GM12878 (cell line): ENCODE data around the gene TVP23C. TPM values are rescaled to one million over a fixed set of nuclear protein-coding genes. Genes with fewer than 3 reads are reported as not detected.
"Not testable (repeated sequence)": the region's sequence is repeated elsewhere in the genome, so short reads cannot be mapped to it uniquely, and the experiment has no call there.

Source experiments
- ATAC-seq: fragments of 200-7000 bp; cut with Tn5 transposase; 3 replicates; pipeline ENCODE4 v1.9.1; 2020; ENCODE audit warnings: mild to moderate bottlenecking, moderate library complexity
- BruUV-seq: library from RNA; stranded (reverse); fragments of 400-500 nt; replicated peaks from 2 replicates; lab custom pipeline; 2021; lab: Mats Ljungman, UMichigan
- CTCF ChIA-PET: fragments of 300-600 bp; sonication (Branson Sonifier 250); formaldehyde crosslinking; extraction: SDS; loops from one replicate; lab custom pipeline; 2021; ENCODE audit warnings: inconsistent platforms; lab: Yijun Ruan, JAX
- POLR2A ChIA-PET: fragments of 350-600 bp; formaldehyde crosslinking; extraction: SDS; loops from one replicate; lab custom pipeline; 2021; ENCODE audit warnings: inconsistent platforms; lab: Charles Lee
- RAD21 ChIA-PET: fragments of 300-600 bp; sonication (Branson Sonifier 250); formaldehyde crosslinking; loops from one replicate; lab custom pipeline; 2023; ENCODE audit warnings: antibody characterized with exemption; ENCODE audit not compliant: unreplicated experiment; lab: Charles Lee
- SMC1A ChIA-PET: fragments of 300-600 bp; sonication (Branson Sonifier 250); formaldehyde crosslinking; loops from one replicate; lab custom pipeline; 2023; ENCODE audit not compliant: unreplicated experiment, uncharacterized antibody; lab: Charles Lee
- DNase-seq: peaks from one replicate; pipeline ENCODE4 v3.0.0-alpha.2; 2011; ENCODE audit warnings: low read depth, low spot score
- FAIRE-seq: peaks from 3 replicates; lab custom pipeline; 2011; peaks lifted over from hg19 to GRCh38; lab: Jason Lieb, UNC
- H2AFZ ChIP-seq: 2 replicates; pipeline ENCODE4 v1.6.0; 2011; ENCODE audit warnings: low read depth, low read length, control low read depth; ENCODE audit not compliant: control insufficient read depth
- H3K27ac ChIP-seq: 2 replicates; pipeline ENCODE4 v1.5.1; 2011; ENCODE audit warnings: control low read depth; ENCODE audit not compliant: control insufficient read depth, insufficient read depth
- H3K27me3 ChIP-seq, 2 experiments: replicated peaks in 1 of 2; 2 replicates each; pipeline versions ENCODE4 v1.6.0 to v1.6.1; 2011; ENCODE audit warnings: low read length in 1 of 2; ENCODE audit not compliant: control insufficient read depth in 2 of 2, insufficient read depth in 2 of 2
- H3K36me3 ChIP-seq, 2 experiments: 2 replicates each; pipeline ENCODE4 v1.5.1; 2011; ENCODE audit warnings: low read length in 1 of 2; ENCODE audit not compliant: control insufficient read depth in 2 of 2, insufficient read depth in 2 of 2
- H3K4me1 ChIP-seq: 2 replicates; pipeline ENCODE4 v1.6.1; 2011; ENCODE audit warnings: mild to moderate bottlenecking, low read length, moderate library complexity, mixed read lengths; ENCODE audit not compliant: control insufficient read depth, insufficient read depth
- H3K4me2 ChIP-seq: 2 replicates; pipeline ENCODE4 v1.6.0; 2011; ENCODE audit warnings: control low read depth; ENCODE audit not compliant: control insufficient read depth, insufficient read depth
- H3K4me3 ChIP-seq: fragments of 200-600 bp; sonication (generic); 2 replicates; pipeline ENCODE4 v1.5.1; 2016
- H3K79me2 ChIP-seq: 2 replicates; pipeline ENCODE4 v1.6.0; 2011; ENCODE audit warnings: low read length; ENCODE audit not compliant: control insufficient read depth, insufficient read depth
- H3K9ac ChIP-seq: 2 replicates; pipeline ENCODE4 v1.8.0; 2011; ENCODE audit warnings: low read length, control low read depth, mixed read lengths; ENCODE audit not compliant: control insufficient read depth, insufficient read depth
- H3K9me3 ChIP-seq: replicated peaks from 3 replicates; pipeline ENCODE4 v1.5.1; 2011; ENCODE audit warnings: mild to moderate bottlenecking, low read length; ENCODE audit not compliant: control insufficient read depth, insufficient read depth
- H4K20me1 ChIP-seq: 2 replicates; pipeline ENCODE4 v1.6.0; 2011; ENCODE audit not compliant: control insufficient read depth, insufficient read depth
- WGBS: methylation state at CpG from one replicate; pipeline ENCODE4 v1.1.6; 2016; ENCODE audit warnings: low lambda C conversion rate; ENCODE audit not compliant: insufficient replicate concordance, insufficient coverage; ENCODE audit errors: missing lambda C conversion rate; 5-methylcytosine and 5-hydroxymethylcytosine counted together
- in situ Hi-C: fragments of 300-500 bp; cut with MboI; formaldehyde crosslinking; loops from 9 replicates; pipeline ENCODE4 v1.14.3; 2018; ENCODE audit warnings: mixed read lengths
- intact Hi-C: fragments of 100-400 bp; cut with micrococcal nuclease; formaldehyde crosslinking; loops from one replicate; pipeline ENCODE4 v1.14.2; 2022; ENCODE audit not compliant: unreplicated experiment
- polyA plus RNA-seq, 11 experiments: library from polyadenylated mRNA; depleted of rRNA in 4 of 11; unstranded in 6 of 11; stranded (reverse) in 5 of 11; fragments of >200 nt; fragmentation: Nextera tagmentation in 4 of 11; fragmentation: Illumina TruSeq in 1 of 11; extraction: Ambion mirVana in 4 of 11; extraction: Trizol in 1 of 11; gene quantifications; 1 replicate in 1 of 11; 2 replicates in 10 of 11; pipeline versions ENCODE4 v1.2.1 to v1.2.3, GENCODE V29; 2011 to 2016; ENCODE audit warnings: inconsistent platforms in 2 of 11, missing spikeins in 2 of 11, low read depth in 1 of 11
- total RNA-seq, 4 experiments: library from RNA; depleted of rRNA in 3 of 4; stranded (reverse); fragments of >200 nt in 3 of 4; fragmentation: Illumina TruSeq in 1 of 4; extraction: Trizol in 1 of 4; gene quantifications; 2 replicates each; pipeline versions ENCODE4 v1.2.1 to v1.2.3, GENCODE V29; 2013 to 2021

The TVP23C gene
- total and polyA plus RNA-seq, 10 of the 15 experiments (the other 5 are each of a cell fraction or from before 2014, with no cell fraction given): 0.42 to 5.0 (median 2.7) TPM

DNA sequence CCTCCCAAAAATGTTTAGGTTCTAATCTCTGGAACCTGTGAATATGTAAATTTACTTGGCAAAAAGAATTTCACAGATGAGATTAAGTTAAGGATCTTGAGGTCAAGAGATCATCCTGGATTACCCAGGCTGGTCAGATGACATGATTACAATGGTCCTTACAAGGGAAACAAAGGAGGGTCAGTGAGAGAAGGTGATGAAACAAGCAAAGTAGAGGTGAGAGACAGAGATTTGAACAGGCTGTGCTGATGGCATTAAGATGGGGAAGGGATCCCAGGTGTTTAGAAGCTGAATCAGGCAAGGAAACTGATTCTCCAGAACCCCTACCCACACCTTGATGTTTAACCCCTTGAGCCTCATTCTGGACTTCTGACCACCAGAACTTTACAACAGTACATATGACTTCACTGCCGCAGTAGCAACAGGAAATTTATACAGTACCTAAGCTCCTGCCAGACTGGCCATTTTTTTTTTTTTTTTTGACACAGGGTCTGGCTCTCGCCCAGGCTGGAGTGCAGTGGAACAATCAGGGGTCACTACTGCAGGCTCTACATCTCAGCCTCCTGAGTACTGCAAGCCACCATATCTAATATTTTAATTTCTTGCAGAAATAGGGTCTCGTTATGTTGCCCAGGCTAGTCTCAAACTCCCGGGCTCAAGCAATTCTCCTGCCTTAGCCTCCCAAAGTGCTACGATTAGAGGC lies 4.7 kb downstream of the TVP23C start:
- ATAC-seq, H3K9ac ChIP-seq, H3K9me3 ChIP-seq, H3K36me3 ChIP-seq, intact Hi-C loops, BruUV-seq, H3K27ac ChIP-seq, H3K4me1 ChIP-seq, H3K4me3 ChIP-seq, CTCF ChIA-PET, H2AFZ ChIP-seq, SMC1A ChIA-PET, H3K4me2 ChIP-seq, H3K27me3 ChIP-seq, DNase-seq, FAIRE-seq, H4K20me1 ChIP-seq, RAD21 ChIA-PET, H3K79me2 ChIP-seq, POLR2A ChIA-PET: not testable (repeated sequence)
- in situ Hi-C loops: loop anchor here (25.0 kb wide), 1 partner anchor 429 kb away; the partner anchor contains the start of genes TTC19 and ZSWIM7
- WGBS: 90% methylated on average over 2 of the region's 5 CpGs

DNA sequence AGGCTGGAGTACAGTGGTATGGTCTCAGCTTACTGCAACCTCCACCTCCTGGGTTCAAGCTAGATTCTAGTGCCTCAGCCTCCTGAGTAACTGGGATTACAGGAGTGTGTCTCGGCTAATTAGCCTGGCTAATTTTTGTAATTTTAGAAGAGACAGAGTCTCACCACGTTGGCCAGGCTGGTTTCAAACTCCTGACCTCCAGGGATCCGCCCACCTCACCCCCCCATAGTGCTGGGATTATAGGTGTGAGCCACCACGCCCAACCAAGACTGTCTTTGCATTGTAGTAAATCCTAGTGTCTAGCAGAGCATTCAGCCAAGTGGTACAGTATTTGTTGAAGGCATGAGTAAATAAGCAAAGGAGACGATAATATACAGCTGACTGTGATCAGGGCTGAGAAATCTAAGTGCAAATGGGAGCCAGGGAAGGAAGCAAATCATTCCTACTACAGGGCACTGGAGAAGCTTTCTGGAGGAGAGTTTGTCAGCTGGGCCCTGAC lies 5.9 kb downstream of the TVP23C start:
- SMC1A ChIA-PET, H4K20me1 ChIP-seq, H3K27me3 ChIP-seq, ATAC-seq, H3K36me3 ChIP-seq, H3K9ac ChIP-seq, H3K4me3 ChIP-seq, DNase-seq, intact Hi-C loops, BruUV-seq, H3K79me2 ChIP-seq, H3K4me2 ChIP-seq, H3K9me3 ChIP-seq, POLR2A ChIA-PET, FAIRE-seq, H3K4me1 ChIP-seq, CTCF ChIA-PET, RAD21 ChIA-PET, H2AFZ ChIP-seq, H3K27ac ChIP-seq: not testable (repeated sequence)
- WGBS: 8% methylated on average over 3 of the region's 5 CpGs
- in situ Hi-C loops: loop anchor here (25.0 kb wide), 1 partner anchor 430 kb away; the partner anchor contains the start of genes TTC19 and ZSWIM7
